ENCODE measurements around the gene ASL. TPM values are rescaled to one million over a fixed set of nuclear protein-coding genes. Genes with fewer than 3 reads are reported as not detected.

ASL gene
- total RNA-seq, 2 donors from 2014 or later = 11.1 to 14.7 TPM

Other genes with a start within 250 kb of the ASL start
- gene VKORC1L1, start 202.7 kb upstream of the ASL start, total RNA-seq = 10 to 100 TPM; 29.8 to 32.1 TPM
- 10 to 100 TPM; 25.8 to 28.6 TPM for gene GUSB, start 93.6 kb upstream of the ASL start, total RNA-seq
- 10 to 100 TPM; 25.7 to 27.4 TPM for gene CRCP, start 39.0 kb downstream of the ASL start, total RNA-seq
- 10 to 100 TPM in 1 of 2 donors, 1 to 10 TPM in 1; 9.2 to 12.3 TPM for gene TPST1, start 129.5 kb downstream of the ASL start, total RNA-seq

Measured in left cardiac atrium (tissue), 2 donors.